OCI-M1 (cell line): ENCODE results near the gene C3.
"Not testable (repeated sequence)": the region's sequence is repeated elsewhere in the genome, so short reads cannot be mapped to it uniquely, and the experiment has no call there.

ENCODE experiments used
- DNase-seq: peaks from one replicate; lab custom pipeline; 2025; lab: John Stamatoyannopoulos, UW

C3 gene

DNA sequence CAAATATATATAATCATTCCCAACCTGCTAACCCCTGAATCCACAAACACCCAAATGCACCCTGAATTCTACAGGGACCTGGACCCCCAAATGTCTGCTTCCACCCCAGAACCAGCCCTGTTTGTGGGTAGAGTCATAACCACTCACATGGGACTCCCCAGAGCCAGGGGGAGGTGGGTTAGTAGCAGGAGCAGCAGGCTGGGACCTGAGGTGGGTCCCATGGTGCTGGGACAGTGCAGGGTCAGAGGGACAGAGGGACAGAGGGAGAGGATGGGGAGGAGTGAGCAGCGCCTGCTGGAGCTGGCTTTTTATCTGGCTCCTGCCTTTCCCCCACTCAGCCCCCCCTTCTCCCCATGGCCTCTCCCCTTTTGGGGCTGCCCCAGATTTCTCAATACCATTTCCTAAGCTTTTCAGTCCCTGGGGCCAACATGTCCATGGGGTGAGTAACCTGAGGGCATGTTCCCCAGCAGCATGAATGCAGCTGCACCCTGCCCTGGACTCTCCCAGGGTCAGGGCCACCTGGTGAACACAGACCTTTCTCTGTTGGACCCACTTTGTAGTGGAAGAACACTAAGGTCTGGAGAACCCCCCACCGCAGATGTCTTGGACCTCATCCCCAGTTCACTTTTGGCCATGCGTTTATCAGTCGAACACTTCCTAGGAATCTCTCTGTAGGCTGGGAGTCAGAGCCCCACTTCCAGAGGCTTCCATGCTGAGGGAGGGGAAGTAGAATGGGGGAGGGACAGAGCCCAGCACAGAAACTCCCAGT is at the start of gene C3:
TSS of gene C3 (minus strand) at position 282 of the 769 bp plus-strand sequence. CDS start at position 221, 61 bp downstream.
- DNase-seq: peak; percentile 4

- peak; percentile 47 for DNase-seq
Observed at GRCh38 chr19:6769006-6769619, 48.7 kb upstream of the C3 start.

GRCh38 chr19:6768236-6768785 is 47.9 kb upstream of the C3 start:
- no peak for DNase-seq

- DNase-seq: peak; percentile 84
Observed at GRCh38 chr19:6767357-6768235, 47.1 kb upstream of the C3 start, which contains the start of gene SH2D3A. SH2D3A (minus strand) TSS chr19:6767435; CDS start chr19:6763748, 3,687 bp downstream.

GRCh38 chr19:6767081-6767356 is 46.6 kb upstream of the C3 start:
- no peak for DNase-seq

GRCh38 chr19:6766357-6767080 is 46.1 kb upstream of the C3 start:
- DNase-seq: peak; percentile 12

DNA sequence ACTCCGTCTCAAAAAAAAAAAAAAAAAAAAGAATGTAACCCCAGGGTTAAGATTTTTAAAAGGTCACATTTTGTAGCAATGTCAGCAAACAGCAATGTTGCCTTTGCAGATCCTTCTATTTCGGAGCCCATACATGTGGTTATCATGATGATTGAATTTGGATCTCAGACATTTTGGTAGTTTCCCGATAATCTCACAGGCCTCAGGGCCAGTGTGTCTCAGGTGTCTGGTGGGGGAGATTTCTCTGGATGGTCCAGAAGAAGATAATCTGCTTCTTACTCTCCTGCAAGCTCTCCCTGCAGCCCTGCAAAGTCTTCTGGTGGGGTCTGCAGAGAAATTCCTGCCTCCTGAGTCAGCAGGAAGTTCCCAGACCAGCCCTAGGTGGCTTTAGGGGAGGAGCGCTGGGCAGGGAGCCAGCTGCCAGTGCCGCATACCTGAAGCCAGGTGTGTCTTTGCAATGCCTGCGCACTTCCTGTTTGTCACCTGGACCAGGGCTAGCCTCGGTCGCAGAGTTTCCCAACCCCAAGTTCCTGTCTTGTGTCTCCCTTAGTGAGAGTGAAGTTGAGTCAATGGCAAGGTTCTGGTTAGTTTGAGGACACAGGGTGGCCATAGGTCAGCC is 45.4 kb upstream of the C3 start:
- DNase-seq: no peak

DNA sequence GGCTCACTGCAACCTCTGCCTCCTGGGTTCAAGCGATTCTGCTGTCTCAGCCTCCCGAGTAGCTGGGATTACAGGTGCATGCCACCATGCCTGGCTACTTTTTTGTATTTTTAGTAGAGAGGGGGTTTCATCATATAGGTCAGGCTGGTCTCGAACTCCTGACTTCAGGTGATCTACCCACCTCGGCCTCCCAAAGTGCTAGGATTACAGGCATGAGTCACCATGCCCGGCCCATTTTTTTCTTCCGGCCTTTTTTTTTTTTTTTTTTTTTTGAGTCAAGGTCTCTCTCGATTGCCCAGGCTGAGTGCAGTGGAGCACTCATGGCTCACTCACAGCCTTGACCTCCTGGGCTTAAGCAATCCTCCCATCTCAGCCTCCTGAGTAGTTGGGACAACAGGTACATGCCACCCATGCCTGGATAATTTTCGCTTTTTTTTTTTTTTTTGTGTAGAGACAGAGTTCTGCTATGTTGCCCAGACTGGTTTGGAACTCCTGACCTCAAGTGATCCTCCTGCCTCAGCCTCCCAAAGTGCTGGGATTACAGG is 41.9 kb upstream of the C3 start:
- not testable (repeated sequence) for DNase-seq

DNA sequence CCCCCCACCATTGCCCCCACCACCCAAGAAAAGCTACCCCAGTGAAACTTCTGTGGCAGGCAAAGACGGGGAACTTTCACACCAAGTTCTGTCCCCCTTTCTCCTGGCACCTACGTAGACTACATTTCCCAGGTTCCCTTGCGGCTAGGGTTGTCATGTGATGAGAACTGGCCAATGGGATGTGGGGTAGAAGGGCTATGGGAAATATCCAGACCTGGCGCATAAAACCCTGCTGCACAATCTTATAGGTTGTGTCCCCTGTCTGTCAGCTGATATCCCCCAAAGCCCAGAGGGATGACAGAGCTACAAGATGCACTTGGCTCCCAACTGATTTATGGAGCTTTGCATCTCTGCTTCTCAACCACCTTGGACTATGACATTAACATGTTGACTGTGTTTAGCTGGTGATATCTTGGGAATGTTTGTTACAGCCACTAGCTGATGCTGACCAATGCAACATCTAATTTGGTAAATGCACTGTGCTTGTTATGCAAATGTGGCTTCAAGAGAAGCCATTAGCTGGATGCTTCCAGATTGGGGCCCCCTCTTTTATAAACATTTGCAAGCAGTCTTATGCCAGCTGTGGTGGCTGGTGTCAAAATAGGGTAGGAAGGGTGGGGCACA is 40.7 kb upstream of the C3 start:
- DNase-seq: peak; percentile 23

GRCh38 chr19:6760606-6761005 is 40.2 kb upstream of the C3 start:
- no peak for DNase-seq

DNA sequence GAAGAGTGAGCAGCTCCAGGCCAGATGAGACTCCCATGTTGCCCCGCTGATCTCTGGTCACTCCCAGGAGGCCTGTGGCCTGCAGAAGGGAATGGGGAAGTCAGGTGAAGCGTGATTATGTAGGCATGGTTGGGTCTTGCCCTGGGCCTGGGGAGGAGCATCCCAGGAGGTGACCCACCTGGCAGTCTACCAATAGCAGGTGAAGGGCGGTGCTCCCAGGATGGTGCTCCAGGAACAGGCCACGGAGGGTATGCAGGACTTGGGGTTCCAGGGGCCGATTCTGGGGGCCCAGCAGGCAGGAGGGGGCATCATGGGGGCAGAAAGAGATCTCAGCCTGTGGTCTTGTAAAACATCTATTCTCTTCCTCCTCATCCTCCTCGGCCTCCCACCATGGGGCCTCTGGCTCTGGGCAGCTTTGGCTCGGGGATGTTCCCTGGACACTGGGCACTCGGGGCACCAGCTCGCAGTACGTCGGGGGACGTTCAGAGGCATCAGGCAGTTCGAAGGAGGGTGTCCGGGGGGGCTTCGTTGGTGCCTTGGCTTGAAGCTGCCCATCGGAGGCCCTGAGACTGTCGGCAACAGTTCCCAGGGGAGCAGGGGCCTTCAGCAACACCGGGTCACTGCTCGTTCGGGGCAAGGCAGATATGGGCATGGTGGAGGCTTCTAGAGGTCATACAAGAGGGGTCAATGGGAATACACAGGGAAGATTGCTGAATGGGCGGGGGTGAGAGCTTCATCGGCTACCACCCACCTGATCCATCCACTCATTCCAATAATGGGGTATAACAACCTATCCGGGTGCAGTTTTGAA is 34.4 kb upstream of the C3 start:
- no peak for DNase-seq

DNA sequence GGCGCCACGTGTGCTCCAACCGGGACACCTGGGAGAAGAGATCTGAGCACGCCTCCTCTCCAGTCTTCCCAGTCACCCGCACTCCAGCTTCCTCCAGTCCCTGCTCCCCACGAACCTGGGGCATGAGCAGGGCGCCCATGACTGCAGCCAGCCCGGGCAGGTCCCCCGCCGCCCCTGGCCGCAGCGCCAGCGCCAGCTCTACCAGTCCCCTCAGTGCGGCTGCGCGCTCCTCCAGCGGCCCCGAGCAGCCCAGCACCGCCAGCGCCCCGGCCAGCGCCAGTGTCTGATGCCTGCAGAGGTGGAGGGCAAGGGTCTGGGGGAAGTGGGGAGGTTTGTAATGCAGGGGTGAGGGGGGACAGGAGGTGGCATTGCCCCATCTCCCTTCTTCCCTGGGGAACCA is 33.7 kb upstream of the C3 start:
- DNase-seq: no peak

GRCh38 chr19:6753178-6754031 is 33.0 kb upstream of the C3 start:
- DNase-seq: peak; percentile 94

DNA sequence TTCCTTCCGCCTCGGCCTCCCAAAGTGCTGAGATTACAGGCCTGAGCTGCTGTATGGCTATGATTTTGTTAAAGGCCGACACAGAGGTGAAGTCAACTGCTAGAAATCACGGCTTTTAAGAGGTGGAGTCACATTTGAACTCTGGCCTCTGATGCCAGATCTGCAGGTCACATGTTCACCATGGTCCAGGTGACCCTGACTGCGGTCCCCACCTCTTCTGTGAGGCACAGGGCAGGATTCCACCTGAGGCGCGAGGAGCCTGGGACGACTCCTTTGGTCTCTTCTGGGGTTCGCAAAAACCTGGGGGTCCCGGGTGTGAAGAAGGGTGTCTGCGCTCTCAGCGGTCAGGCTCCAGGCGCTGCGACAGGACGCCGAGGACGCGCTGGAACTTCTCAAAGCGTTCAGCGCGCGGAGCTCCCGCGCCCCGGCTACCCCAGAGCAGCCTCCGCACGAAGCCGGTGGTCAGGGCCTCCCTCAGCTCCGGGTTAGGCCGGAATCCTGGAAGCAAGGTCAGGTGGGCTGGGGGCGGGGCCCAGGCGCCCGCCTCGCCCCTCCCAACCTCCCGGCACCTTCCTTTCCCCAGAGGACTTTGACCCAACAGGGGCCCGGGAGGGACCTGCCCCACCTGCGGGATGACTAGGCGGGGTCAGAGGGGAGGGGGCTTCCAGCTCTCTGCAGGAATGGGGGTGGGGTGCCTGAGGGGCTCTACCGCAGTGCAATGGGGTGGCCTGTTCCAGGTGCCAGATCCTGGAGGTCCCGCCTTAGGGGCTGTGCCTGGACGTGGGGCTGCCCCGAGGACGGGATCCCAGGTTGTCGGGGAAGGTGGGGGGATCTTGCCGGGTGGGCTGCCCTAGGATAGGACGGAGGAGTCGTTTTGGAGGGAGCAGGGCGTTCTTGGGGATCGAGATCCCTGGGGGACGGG is 32.1 kb upstream of the C3 start:
- DNase-seq: no peak

DNA sequence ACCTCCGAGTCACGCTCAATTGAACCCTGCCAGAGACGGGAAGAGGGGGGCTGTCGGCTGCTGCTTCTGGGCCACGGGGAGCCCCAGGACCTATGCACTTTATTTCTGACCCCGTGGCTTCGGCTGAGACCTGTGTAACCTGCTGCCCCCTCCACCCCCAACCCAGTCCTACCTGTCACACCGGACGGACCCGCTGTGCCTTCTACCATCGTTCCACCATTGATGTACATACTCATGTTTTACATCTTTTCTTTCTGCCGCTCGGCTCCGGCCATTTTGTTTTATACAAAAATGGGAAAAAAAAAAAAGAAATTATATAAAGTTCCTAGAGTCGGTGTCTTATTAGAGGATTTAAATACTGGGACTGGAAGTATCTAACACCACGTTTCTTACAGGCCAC is 30.7 kb upstream of the C3 start:
- DNase-seq: no peak

DNA sequence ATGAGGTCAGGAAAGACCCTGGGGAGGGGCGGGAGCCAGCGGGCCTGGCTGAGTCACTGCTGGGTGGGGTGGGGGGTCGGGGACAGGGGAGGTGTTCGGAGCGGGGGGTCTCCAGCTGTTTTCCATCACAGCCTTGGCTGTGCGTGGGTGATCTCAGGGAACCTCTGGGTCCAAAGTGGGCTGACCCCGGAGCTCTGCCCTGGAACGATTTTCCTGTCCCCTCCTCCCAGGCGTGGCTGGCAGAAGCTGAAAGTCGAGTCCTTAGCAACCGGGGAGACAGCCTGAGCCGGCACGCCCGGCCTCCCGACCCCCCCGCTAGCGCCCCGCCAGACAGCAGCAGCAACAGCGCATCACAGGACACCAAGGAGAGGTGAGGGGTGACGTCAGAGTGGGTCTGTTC is 29.6 kb upstream of the C3 start:
- DNase-seq: no peak

DNA sequence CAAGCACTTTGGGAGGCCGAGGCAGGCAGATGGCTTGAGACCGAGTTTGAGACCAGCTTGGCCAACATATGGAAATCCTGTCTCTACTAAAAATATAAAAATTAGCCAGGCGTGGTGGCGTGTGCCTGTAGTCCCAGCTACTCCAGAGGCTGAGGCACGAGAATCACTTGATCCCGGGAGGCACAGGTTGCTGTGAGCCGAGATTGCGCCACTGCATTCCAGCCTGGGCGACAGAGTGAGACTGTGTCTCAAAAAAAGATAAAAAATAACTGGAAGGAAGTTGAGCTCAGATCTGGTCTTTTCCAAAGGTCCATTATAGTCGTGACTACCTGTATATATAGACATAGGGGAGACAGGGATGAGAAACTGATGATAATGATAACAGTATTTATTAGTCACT is 28.1 kb upstream of the C3 start:
- not testable (repeated sequence) for DNase-seq

GRCh38 chr19:6745965-6746364 is 25.5 kb upstream of the C3 start:
- no peak for DNase-seq
